HCT116 (cell line): Measurements from ENCODE around the gene TMEM115. TPM values are rescaled to one million over a fixed set of nuclear protein-coding genes. Genes with fewer than 3 reads are reported as not detected.

Experiments used
- ATF3 ChIP-seq: IDR thresholded peaks from 2 replicates; pipeline ENCODE4 v1.6.1; 2012
- CBX3 ChIP-seq: IDR thresholded peaks from 2 replicates; pipeline ENCODE4 v1.6.1; 2012; ENCODE audit warnings: low read depth
- ELF1 ChIP-seq: IDR thresholded peaks from 2 replicates; pipeline ENCODE4 v1.6.1; 2012; ENCODE audit warnings: low read depth, borderline replicate concordance
- JUND ChIP-seq: IDR thresholded peaks from 2 replicates; pipeline ENCODE4 v1.6.1; 2012
- POLR2A ChIP-seq: IDR thresholded peaks from 2 replicates; pipeline ENCODE4 v1.7.0; 2011; ENCODE audit warnings: borderline replicate concordance; ENCODE audit not compliant: insufficient read depth, insufficient read length; ENCODE audit errors: extremely low read depth
- POLR2AphosphoS5 ChIP-seq: IDR thresholded peaks from 2 replicates; pipeline ENCODE4 v1.6.1; 2011; ENCODE audit warnings: mild to moderate bottlenecking, low read depth, low read length, moderate library complexity
- REST ChIP-seq: IDR thresholded peaks from 2 replicates; pipeline ENCODE4 v1.6.1; 2012; ENCODE audit warnings: low read depth
- ZBTB33 ChIP-seq: IDR thresholded peaks from 2 replicates; pipeline ENCODE4 v1.6.1; 2011; ENCODE audit warnings: mild to moderate bottlenecking, low read length, moderate library complexity; ENCODE audit not compliant: insufficient replicate concordance; ENCODE audit errors: extremely low read depth
- ZFX ChIP-seq: fragments of 450-650 bp; IDR thresholded peaks from 2 replicates; pipeline ENCODE4 v1.6.1; 2017
- ZNF274 ChIP-seq: fragments of 200-500 bp; sonication (Bioruptor generic); IDR thresholded peaks from 2 replicates; pipeline ENCODE4 v1.6.1; 2014; ENCODE audit warnings: mild to moderate bottlenecking, low read depth, low read length, inconsistent platforms
- total RNA-seq: library from RNA; stranded (reverse); gene quantifications from one replicate; pipeline ENCODE4 v1.2.1, GENCODE V29; 2021; ENCODE audit not compliant: unreplicated experiment

The TMEM115 gene
- total RNA-seq, 1 experiment from 2014 or later = 24.6 TPM

GRCh38 chr3:50331364-50331907, 27.9 kb downstream of the TMEM115 start (continued):
- TF ChIP-seq REST = no peak
- TF ChIP-seq POLR2A = no peak
- TF ChIP-seq ZBTB33 = no peak
- no peak for TF ChIP-seq ZFX
- no peak for TF ChIP-seq ELF1
- no peak for TF ChIP-seq JUND
- TF ChIP-seq CBX3 = no peak
- no peak for TF ChIP-seq POLR2AphosphoS5
- TF ChIP-seq ATF3 = no peak
- TF ChIP-seq ZNF274 = no peak
